ENCODE data around the gene STPG4.
A peak's percentile ranks its signal among the peaks of the same experiment; 100 is the strongest.
"Not testable (repeated sequence)": the region's sequence is repeated elsewhere in the genome, so short reads cannot be mapped to it uniquely, and the experiment has no call there.

The STPG4 gene

GRCh38 chr2:47187069-47187468 is 32.0 kb upstream of the STPG4 start:
- no peak overlapping the region for H3K9ac ChIP-seq (ENCODE audit: low read depth, low read length)
- no peak overlapping the region for H3K4me3 ChIP-seq (ENCODE audit: low read depth, low read length)
- H3K27me3 ChIP-seq (ENCODE audit: control insufficient read depth, insufficient read depth, low read length) = no peaks in the 10 kb centered on the region
- H3K36me3 ChIP-seq (ENCODE audit: control insufficient read depth, insufficient read depth, low read length) = no peaks in the 10 kb centered on the region
- peaks cover 11% of the 10 kb centered on the region for H3K4me1 ChIP-seq (ENCODE audit: control insufficient read depth, insufficient read depth, low read length)
- H3K9me3 ChIP-seq (ENCODE audit: control insufficient read depth, insufficient read depth, low read length) = no peaks in the 10 kb centered on the region

GRCh38 chr2:47186351-47186750 is 31.2 kb upstream of the STPG4 start:
- Histone ChIP-seq H3K36me3 (ENCODE audit: control insufficient read depth, insufficient read depth, low read length) (no peaks in the 10 kb centered on the region), H3K9ac (ENCODE audit: low read depth, low read length) (no peak overlapping the region), H3K9me3 (ENCODE audit: control insufficient read depth, insufficient read depth, low read length) (no peaks in the 10 kb centered on the region), H3K4me1 (ENCODE audit: control insufficient read depth, insufficient read depth, low read length) (peaks cover 4% of the 10 kb centered on the region), H3K4me3 (ENCODE audit: low read depth, low read length) (no peak overlapping the region), H3K27me3 (ENCODE audit: control insufficient read depth, insufficient read depth, low read length) (no peaks in the 10 kb centered on the region)

GRCh38 chr2:47185098-47185497 is 30.0 kb upstream of the STPG4 start:
- H3K9ac ChIP-seq (ENCODE audit: low read depth, low read length); H3K4me3 ChIP-seq (ENCODE audit: low read depth, low read length); H3K27me3 ChIP-seq (ENCODE audit: control insufficient read depth, insufficient read depth, low read length); H3K9me3 ChIP-seq (ENCODE audit: control insufficient read depth, insufficient read depth, low read length); H3K36me3 ChIP-seq (ENCODE audit: control insufficient read depth, insufficient read depth, low read length); H3K4me1 ChIP-seq (ENCODE audit: control insufficient read depth, insufficient read depth, low read length): not testable (repeated sequence)

GRCh38 chr2:47181176-47181575 is 26.1 kb upstream of the STPG4 start:
- Histone ChIP-seq H3K4me3 (ENCODE audit: low read depth, low read length) (no peak overlapping the region), H3K9me3 (ENCODE audit: control insufficient read depth, insufficient read depth, low read length) (no peaks in the 10 kb centered on the region), H3K36me3 (ENCODE audit: control insufficient read depth, insufficient read depth, low read length) (no peaks in the 10 kb centered on the region), H3K27me3 (ENCODE audit: control insufficient read depth, insufficient read depth, low read length) (no peaks in the 10 kb centered on the region), H3K9ac (ENCODE audit: low read depth, low read length) (no peak overlapping the region), H3K4me1 (ENCODE audit: control insufficient read depth, insufficient read depth, low read length) (peaks cover 13% of the 10 kb centered on the region)

- Histone ChIP-seq H3K36me3 (ENCODE audit: control insufficient read depth, insufficient read depth, low read length) (no peaks in the 10 kb centered on the region), H3K27me3 (ENCODE audit: control insufficient read depth, insufficient read depth, low read length) (no peaks in the 10 kb centered on the region), H3K9ac (ENCODE audit: low read depth, low read length) (no peak overlapping the region), H3K4me3 (ENCODE audit: low read depth, low read length) (no peak overlapping the region), H3K9me3 (ENCODE audit: control insufficient read depth, insufficient read depth, low read length) (no peaks in the 10 kb centered on the region), H3K4me1 (ENCODE audit: control insufficient read depth, insufficient read depth, low read length) (peaks cover 13% of the 10 kb centered on the region)
Measured at GRCh38 chr2:47180531-47180930, 25.4 kb upstream of the STPG4 start.

- no peak overlapping the region for H3K9ac ChIP-seq (ENCODE audit: low read depth, low read length)
- no peaks in the 10 kb centered on the region for H3K9me3 ChIP-seq (ENCODE audit: control insufficient read depth, insufficient read depth, low read length)
- no peaks in the 10 kb centered on the region for H3K27me3 ChIP-seq (ENCODE audit: control insufficient read depth, insufficient read depth, low read length)
- H3K36me3 ChIP-seq (ENCODE audit: control insufficient read depth, insufficient read depth, low read length) = no peaks in the 10 kb centered on the region
- H3K4me1 ChIP-seq (ENCODE audit: control insufficient read depth, insufficient read depth, low read length) = peaks cover 13% of the 10 kb centered on the region
- H3K4me3 ChIP-seq (ENCODE audit: low read depth, low read length) = no peak overlapping the region
Measured at GRCh38 chr2:47179388-47179787, 24.3 kb upstream of the STPG4 start.

GRCh38 chr2:47178341-47178740 is 23.2 kb upstream of the STPG4 start:
- peaks cover 19% of the 10 kb centered on the region for H3K4me1 ChIP-seq (ENCODE audit: control insufficient read depth, insufficient read depth, low read length)
- no peaks in the 10 kb centered on the region for H3K9me3 ChIP-seq (ENCODE audit: control insufficient read depth, insufficient read depth, low read length)
- H3K9ac ChIP-seq (ENCODE audit: low read depth, low read length) = no peak overlapping the region
- H3K4me3 ChIP-seq (ENCODE audit: low read depth, low read length) = no peak overlapping the region
- no peaks in the 10 kb centered on the region for H3K27me3 ChIP-seq (ENCODE audit: control insufficient read depth, insufficient read depth, low read length)
- H3K36me3 ChIP-seq (ENCODE audit: control insufficient read depth, insufficient read depth, low read length) = no peaks in the 10 kb centered on the region

- Histone ChIP-seq H3K4me3 (ENCODE audit: low read depth, low read length) (peak overlapping the region; percentile 99), H3K36me3 (ENCODE audit: control insufficient read depth, insufficient read depth, low read length) (no peaks in the 10 kb centered on the region), H3K27me3 (ENCODE audit: control insufficient read depth, insufficient read depth, low read length) (no peaks in the 10 kb centered on the region), H3K9me3 (ENCODE audit: control insufficient read depth, insufficient read depth, low read length) (no peaks in the 10 kb centered on the region), H3K4me1 (ENCODE audit: control insufficient read depth, insufficient read depth, low read length) (peaks cover 29% of the 10 kb centered on the region), H3K9ac (ENCODE audit: low read depth, low read length) (no peak overlapping the region)
Measured at GRCh38 chr2:47177043-47177565, 22.0 kb upstream of the STPG4 start.

- no peaks in the 10 kb centered on the region for H3K36me3 ChIP-seq (ENCODE audit: control insufficient read depth, insufficient read depth, low read length)
- peaks cover 34% of the 10 kb centered on the region for H3K4me1 ChIP-seq (ENCODE audit: control insufficient read depth, insufficient read depth, low read length)
- peak overlapping the region; percentile 49 for H3K9ac ChIP-seq (ENCODE audit: low read depth, low read length)
- H3K27me3 ChIP-seq (ENCODE audit: control insufficient read depth, insufficient read depth, low read length) = no peaks in the 10 kb centered on the region
- H3K9me3 ChIP-seq (ENCODE audit: control insufficient read depth, insufficient read depth, low read length) = no peaks in the 10 kb centered on the region
- H3K4me3 ChIP-seq (ENCODE audit: low read depth, low read length) = peak overlapping the region; percentile 79
Measured at GRCh38 chr2:47174733-47175361, 19.7 kb upstream of the STPG4 start.

- no peaks in the 10 kb centered on the region for H3K36me3 ChIP-seq (ENCODE audit: control insufficient read depth, insufficient read depth, low read length)
- H3K4me1 ChIP-seq (ENCODE audit: control insufficient read depth, insufficient read depth, low read length) = peaks cover 34% of the 10 kb centered on the region
- H3K9ac ChIP-seq (ENCODE audit: low read depth, low read length) = no peak overlapping the region
- H3K4me3 ChIP-seq (ENCODE audit: low read depth, low read length) = peak overlapping the region; percentile 79
- H3K9me3 ChIP-seq (ENCODE audit: control insufficient read depth, insufficient read depth, low read length) = no peaks in the 10 kb centered on the region
- no peaks in the 10 kb centered on the region for H3K27me3 ChIP-seq (ENCODE audit: control insufficient read depth, insufficient read depth, low read length)
Measured at GRCh38 chr2:47173986-47174732, 19.1 kb upstream of the STPG4 start.

- peak overlapping the region; percentile 79 for H3K4me3 ChIP-seq (ENCODE audit: low read depth, low read length)
- H3K4me1 ChIP-seq (ENCODE audit: control insufficient read depth, insufficient read depth, low read length) = peaks cover 26% of the 10 kb centered on the region
Measured at GRCh38 chr2:47172922-47173695, 18.0 kb upstream of the STPG4 start.

More at GRCh38 chr2:47172922-47173695, 18.0 kb upstream of the STPG4 start:
- no peaks in the 10 kb centered on the region for H3K9me3 ChIP-seq (ENCODE audit: control insufficient read depth, insufficient read depth, low read length)
- no peaks in the 10 kb centered on the region for H3K36me3 ChIP-seq (ENCODE audit: control insufficient read depth, insufficient read depth, low read length)
- H3K9ac ChIP-seq (ENCODE audit: low read depth, low read length) = no peak overlapping the region
- no peaks in the 10 kb centered on the region for H3K27me3 ChIP-seq (ENCODE audit: control insufficient read depth, insufficient read depth, low read length)

Data from iPS-15b (cell line).